B cell (primary cell): ENCODE data around the gene ATAD3A. TPM values are rescaled to one million over a fixed set of nuclear protein-coding genes. Genes with fewer than 3 reads are reported as not detected.
"Not testable (repeated sequence)": the region's sequence is repeated elsewhere in the genome, so short reads cannot be mapped to it uniquely, and the experiment has no call there.

ENCODE experiments used
- ATAC-seq: fragments of 200-7000 bp; cut with Tn5 transposase; one replicate; pipeline ENCODE4 v1.10.0; 2021; ENCODE audit warnings: low read depth, mild to moderate bottlenecking, moderate number of reproducible peaks, moderate library complexity
- CTCF ChIA-PET: fragments of 350-600 bp; sonication (Branson Sonifier 250); formaldehyde crosslinking; loops from one replicate; lab custom pipeline; 2021; ENCODE audit warnings: antibody characterized with exemption, inconsistent platforms; lab: Charles Lee
- POLR2A ChIA-PET: fragments of 350-600 bp; sonication (Branson Sonifier 250); formaldehyde crosslinking; loops from one replicate; lab custom pipeline; 2021; ENCODE audit warnings: antibody characterized with exemption; lab: Charles Lee
- DNase-seq: peaks from one replicate; pipeline ENCODE4 v3.0.0; 2013
- H2AFZ ChIP-seq: 2 replicates; pipeline ENCODE4 v1.6.1; 2012; ENCODE audit warnings: mild to moderate bottlenecking, low read depth, low read length; ENCODE audit not compliant: insufficient read depth, poor library complexity, severe bottlenecking
- H3K27ac ChIP-seq, 2 donors: 1 replicate in 1 of 2; 2 replicates in 1 of 2; pipeline ENCODE4 v1.5.1; 2012 to 2013; ENCODE audit warnings: low read length in 2 of 2, mild to moderate bottlenecking in 2 of 2, moderate library complexity in 1 of 2
- H3K27me3 ChIP-seq, 4 experiments: fragments of 200-600 bp in 1 of 4; sonication (generic) in 1 of 4; replicated peaks in 1 of 4; 1 replicate in 2 of 4; 2 replicates in 2 of 4; pipeline versions ENCODE4 v1.6.1 to v1.7.0; 2013 to 2016; ENCODE audit warnings: low read length in 3 of 4, mild to moderate bottlenecking in 2 of 4, mixed read lengths in 1 of 4, moderate library complexity in 1 of 4; ENCODE audit not compliant: insufficient read depth in 4 of 4, control insufficient read depth in 3 of 4; ENCODE audit errors: control extremely low read depth in 1 of 4
- H3K36me3 ChIP-seq, 2 experiments: replicated peaks in 1 of 2; 1 replicate in 1 of 2; 2 replicates in 1 of 2; pipeline versions ENCODE4 v1.6.1 to v1.7.1; 2013; ENCODE audit warnings: low read length in 1 of 2; ENCODE audit not compliant: insufficient read depth in 2 of 2, control insufficient read depth in 1 of 2; ENCODE audit errors: control extremely low read depth in 1 of 2, extremely low read depth in 1 of 2
- H3K4me1 ChIP-seq, 2 donors: fragments of 200-600 bp in 1 of 2; sonication (generic) in 1 of 2; 1 replicate in 1 of 2; 2 replicates in 1 of 2; pipeline versions ENCODE4 v1.5.1 to v1.6.1; 2013 to 2017; ENCODE audit warnings: low read length in 2 of 2; ENCODE audit not compliant: control insufficient read depth in 2 of 2, insufficient read depth in 2 of 2
- H3K4me2 ChIP-seq: replicated peaks from 2 replicates; pipeline ENCODE3; 2012; ENCODE audit warnings: mild to moderate bottlenecking, low read depth, low read length; ENCODE audit not compliant: poor library complexity, severe bottlenecking
- H3K4me3 ChIP-seq, 5 experiments: fragments of 200-600 bp in 1 of 5; sonication (generic) in 1 of 5; 1 replicate in 3 of 5; 2 replicates in 2 of 5; pipeline versions ENCODE4 v1.5.1 to v1.7.0; 2011 to 2016; ENCODE audit warnings: low read length in 4 of 5, mild to moderate bottlenecking in 4 of 5, low read depth in 2 of 5, control low read depth in 1 of 5, moderate library complexity in 1 of 5; ENCODE audit not compliant: insufficient read depth in 1 of 5; ENCODE audit errors: control extremely low read depth in 1 of 5, extremely low read depth in 1 of 5
- H3K79me2 ChIP-seq: fragments of 200-600 bp; sonication (generic); one replicate; pipeline ENCODE4 v1.6.0; 2016; ENCODE audit warnings: low read length; ENCODE audit not compliant: control insufficient read depth, insufficient read depth
- H3K9ac ChIP-seq: fragments of 200-600 bp; sonication (generic); 2 replicates; pipeline ENCODE4 v1.6.1; 2017; ENCODE audit warnings: mild to moderate bottlenecking, low read length, moderate library complexity
- H3K9me3 ChIP-seq, 3 donors: one replicate each; pipeline versions ENCODE4 v1.6.1 to v1.7.1; 2013; ENCODE audit warnings: low read length in 2 of 3; ENCODE audit not compliant: control insufficient read depth in 2 of 3, insufficient read depth in 1 of 3; ENCODE audit errors: control extremely low read depth in 1 of 3
- H4K20me1 ChIP-seq: 2 replicates; pipeline ENCODE4 v1.6.0; 2012; ENCODE audit warnings: mild to moderate bottlenecking, low read length; ENCODE audit not compliant: insufficient read depth, control insufficient read depth, poor library complexity, severe bottlenecking
- H3K27ac Mint-ChIP-seq: one replicate; pipeline ENCODE4 v1.8.0; 2021; ENCODE audit warnings: mixed read lengths
- H3K27me3 Mint-ChIP-seq: one replicate; pipeline ENCODE4 v1.8.0; 2021; ENCODE audit warnings: mixed read lengths
- H3K4me1 Mint-ChIP-seq: one replicate; pipeline ENCODE4 v1.8.0; 2021; ENCODE audit warnings: mixed read lengths
- H3K4me3 Mint-ChIP-seq: one replicate; pipeline ENCODE4 v1.8.0; 2021; ENCODE audit warnings: mixed read lengths
- H3K9me3 Mint-ChIP-seq: one replicate; pipeline ENCODE4 v1.8.0; 2022; ENCODE audit warnings: mixed read lengths; ENCODE audit not compliant: insufficient read depth
- EZH2 ChIP-seq: IDR thresholded peaks from 2 replicates; pipeline ENCODE4 v1.6.1; 2012; ENCODE audit warnings: borderline replicate concordance, low read depth, mild to moderate bottlenecking, moderate library complexity, low read length; ENCODE audit not compliant: insufficient read depth, poor library complexity, severe bottlenecking
- WGBS: methylation state at CpG from one replicate; pipeline ENCODE4 v1.1.5; 2013; ENCODE audit warnings: missing lambda C conversion rate; ENCODE audit not compliant: insufficient coverage; 5-methylcytosine and 5-hydroxymethylcytosine counted together
- intact Hi-C: fragments of 100-400 bp; cut with micrococcal nuclease; formaldehyde crosslinking; loops from one replicate; pipeline ENCODE4 v1.10.0; 2022
- polyA plus RNA-seq: library from polyadenylated mRNA; depleted of rRNA; stranded (reverse); fragments of >200 nt; gene quantifications from 2 replicates; pipeline ENCODE4 v1.2.3, GENCODE V29; 2012
- total RNA-seq, 2 donors: library from RNA; stranded (reverse); fragments of 120-200 nt in 1 of 2; gene quantifications; 1 replicate in 1 of 2; 2 replicates in 1 of 2; pipeline versions ENCODE4 v1.2.3 to v1.2.4, GENCODE V29; 2013 to 2022
- TF ChIP-seq, protein P1 (sequence below): fragments of 200-600 bp; IDR thresholded peaks from one replicate; pipeline ENCODE4 v1.8.0; 2022; ENCODE audit warnings: antibody characterized with exemption, mild to moderate bottlenecking

ATAD3A gene
- total and polyA plus RNA-seq, 2 donors (not counting 1 experiment from before 2014, with no cell fraction given) = 17.5 to 17.8 TPM

DNA sequence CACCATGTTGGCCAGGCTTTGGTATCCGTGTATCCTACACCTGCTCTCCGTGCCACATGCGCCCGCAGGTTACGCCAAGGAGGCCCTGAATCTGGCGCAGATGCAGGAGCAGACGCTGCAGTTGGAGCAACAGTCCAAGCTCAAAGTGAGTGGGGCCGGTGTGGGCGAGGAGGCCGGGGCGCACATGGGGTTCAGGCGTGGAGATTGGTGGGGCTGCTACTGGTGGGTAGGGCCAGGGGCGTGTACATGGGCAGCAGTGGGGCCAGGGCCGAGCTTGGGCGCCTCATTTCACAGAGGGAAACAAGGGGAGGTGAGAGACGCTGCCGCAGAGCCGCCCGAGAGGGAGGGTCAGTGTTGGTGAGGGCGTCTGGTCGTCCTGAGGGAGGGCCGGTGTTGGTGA lies 34.8 kb upstream of the ATAD3A start:
- WGBS = 100% methylated on average over 15 of the region's 22 CpGs
- CTCF ChIA-PET = no interaction called here
- ATAC-seq = no peak
- H3K27ac Mint-ChIP-seq = no peak overlapping the region
- H3K27me3 ChIP-seq = no peaks in the 10 kb centered on the region
- DNase-seq = no peak
- no peak overlapping the region for H3K27ac ChIP-seq
- no peaks in the 10 kb centered on the region for H3K9me3 Mint-ChIP-seq
- H3K79me2 ChIP-seq = peaks cover 52% of the 10 kb centered on the region
- H3K4me1 Mint-ChIP-seq = peaks cover 7% of the 10 kb centered on the region
- peaks cover 0 to 25% of the 10 kb centered on the region in 2 experiments for H3K36me3 ChIP-seq
- no peak overlapping the region for H3K4me3 Mint-ChIP-seq
- H3K4me2 ChIP-seq = no peak overlapping the region
- H3K4me1 ChIP-seq = peaks cover 6% of the 10 kb centered on the region in 2 donors
- H3K9me3 ChIP-seq = no peaks in the 10 kb centered on the region
- peaks cover 26% of the 10 kb centered on the region for H4K20me1 ChIP-seq
- no peak overlapping the region for H3K4me3 ChIP-seq
- intact Hi-C loops = no loop called here
- H2AFZ ChIP-seq = no peak overlapping the region
- no peaks in the 10 kb centered on the region for H3K27me3 Mint-ChIP-seq
- TF ChIP-seq, protein P1, sequence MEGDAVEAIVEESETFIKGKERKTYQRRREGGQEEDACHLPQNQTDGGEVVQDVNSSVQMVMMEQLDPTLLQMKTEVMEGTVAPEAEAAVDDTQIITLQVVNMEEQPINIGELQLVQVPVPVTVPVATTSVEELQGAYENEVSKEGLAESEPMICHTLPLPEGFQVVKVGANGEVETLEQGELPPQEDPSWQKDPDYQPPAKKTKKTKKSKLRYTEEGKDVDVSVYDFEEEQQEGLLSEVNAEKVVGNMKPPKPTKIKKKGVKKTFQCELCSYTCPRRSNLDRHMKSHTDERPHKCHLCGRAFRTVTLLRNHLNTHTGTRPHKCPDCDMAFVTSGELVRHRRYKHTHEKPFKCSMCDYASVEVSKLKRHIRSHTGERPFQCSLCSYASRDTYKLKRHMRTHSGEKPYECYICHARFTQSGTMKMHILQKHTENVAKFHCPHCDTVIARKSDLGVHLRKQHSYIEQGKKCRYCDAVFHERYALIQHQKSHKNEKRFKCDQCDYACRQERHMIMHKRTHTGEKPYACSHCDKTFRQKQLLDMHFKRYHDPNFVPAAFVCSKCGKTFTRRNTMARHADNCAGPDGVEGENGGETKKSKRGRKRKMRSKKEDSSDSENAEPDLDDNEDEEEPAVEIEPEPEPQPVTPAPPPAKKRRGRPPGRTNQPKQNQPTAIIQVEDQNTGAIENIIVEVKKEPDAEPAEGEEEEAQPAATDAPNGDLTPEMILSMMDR = no peak
- no peak for TF ChIP-seq EZH2
- POLR2A ChIA-PET = no interaction called here
- no peak overlapping the region for H3K9ac ChIP-seq

DNA sequence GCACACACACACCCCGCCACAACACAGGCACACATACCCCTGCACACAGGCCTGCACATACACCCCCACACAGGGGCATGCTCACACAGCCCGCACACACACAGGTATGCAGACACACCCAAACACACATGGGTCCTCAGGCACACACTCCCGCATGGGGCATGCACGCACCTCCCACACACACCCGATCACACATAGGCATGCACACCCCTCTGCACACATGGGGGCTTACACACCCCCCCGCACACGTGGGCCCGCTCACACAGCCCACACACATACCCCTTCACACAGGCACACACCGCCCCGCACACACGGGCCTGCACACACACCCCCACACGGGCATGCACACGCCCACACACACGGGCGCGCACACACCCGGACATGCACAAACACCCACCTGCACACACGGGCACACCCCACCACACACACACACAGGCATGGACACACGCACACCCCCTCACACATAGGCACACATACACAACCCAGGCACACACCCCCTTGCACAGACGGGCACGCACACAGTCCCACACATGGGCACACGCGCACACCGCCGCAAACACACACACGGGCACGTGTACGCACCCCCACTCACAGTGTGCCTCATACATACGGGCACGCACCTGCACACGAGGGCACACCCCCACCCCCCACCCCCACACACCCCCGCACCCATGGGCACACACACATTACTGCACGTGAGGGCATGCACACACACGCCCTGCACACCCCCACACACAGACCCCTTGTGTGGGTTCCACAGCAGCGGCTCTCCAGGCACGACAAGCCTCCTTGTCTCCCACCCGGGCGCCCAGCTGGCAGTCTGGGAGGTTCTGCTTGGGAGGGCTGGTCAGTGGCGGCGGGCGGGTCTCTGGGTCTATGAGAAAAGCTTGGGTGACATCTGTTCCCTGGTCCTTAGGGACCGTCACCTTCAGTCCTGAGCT lies 32.1 kb upstream of the ATAD3A start:
- ATAC-seq (no peak), DNase-seq (no peak)
- peaks cover 2% of the 10 kb centered on the region for H3K4me1 Mint-ChIP-seq
- H3K4me3 Mint-ChIP-seq = no peak overlapping the region
- Histone ChIP-seq H2AFZ (no peak overlapping the region), H3K4me3 (no peak overlapping the region), H3K79me2 (peaks cover 34% of the 10 kb centered on the region), H3K9me3 (no peaks in the 10 kb centered on the region), H3K27me3 (no peaks in the 10 kb centered on the region), H3K9ac (no peak overlapping the region), H4K20me1 (peaks cover 15% of the 10 kb centered on the region), H3K36me3 (peaks cover 0 to 37% of the 10 kb centered on the region in 2 experiments), H3K4me2 (no peak overlapping the region), H3K27ac (no peak overlapping the region), H3K4me1 (no peaks in the 10 kb centered on the region)
- no peak overlapping the region for H3K27ac Mint-ChIP-seq
- H3K27me3 Mint-ChIP-seq = no peaks in the 10 kb centered on the region
- ChIA-PET POLR2A (no interaction called here), CTCF (no interaction called here)
- intact Hi-C loops = no loop called here
- no peaks in the 10 kb centered on the region for H3K9me3 Mint-ChIP-seq
- WGBS = 96% methylated on average over 35 of the region's 42 CpGs
- TF ChIP-seq EZH2 = no peak
- TF ChIP-seq, protein P1 = no peak

DNA sequence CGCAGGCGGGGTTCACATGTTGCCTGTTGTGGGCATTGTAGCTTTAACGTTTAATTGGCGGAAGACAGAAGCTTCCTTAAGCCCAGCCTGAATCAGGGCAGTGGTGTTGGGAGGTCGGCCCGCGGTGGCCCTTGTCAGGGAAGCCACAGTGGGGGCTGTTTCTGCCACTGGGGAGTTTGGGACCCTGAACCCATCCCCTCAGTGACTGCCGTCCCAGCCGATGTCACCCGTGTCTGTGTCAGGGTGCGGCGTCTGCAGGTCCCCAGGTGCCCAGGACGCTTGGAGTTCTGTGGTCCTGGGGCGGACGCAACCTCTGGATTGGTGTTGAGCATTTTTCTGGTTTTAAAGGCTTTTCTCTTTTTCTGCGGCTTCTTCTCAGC lies 31.5 kb upstream of the ATAD3A start:
- H2AFZ ChIP-seq, H3K27me3 Mint-ChIP-seq, H3K27ac Mint-ChIP-seq, H3K9me3 Mint-ChIP-seq, POLR2A ChIA-PET, CTCF ChIA-PET, DNase-seq, H3K4me3 Mint-ChIP-seq, H3K4me2 ChIP-seq, H3K4me3 ChIP-seq, H3K4me1 Mint-ChIP-seq, H3K9ac ChIP-seq, H3K9me3 ChIP-seq, H3K27me3 ChIP-seq, ATAC-seq, intact Hi-C loops, H3K27ac ChIP-seq, H3K4me1 ChIP-seq: not testable (repeated sequence)
- H4K20me1 ChIP-seq = peaks cover 15% of the 10 kb centered on the region
- peaks cover 29% of the 10 kb centered on the region for H3K79me2 ChIP-seq
- H3K36me3 ChIP-seq = peaks cover 0 to 37% of the 10 kb centered on the region in 2 experiments
- 97% methylated on average over 13 of the region's 16 CpGs for WGBS
